HCT116 (cell line): ENCODE data around the gene TMEM134. TPM values are rescaled to one million over a fixed set of nuclear protein-coding genes. Genes with fewer than 3 reads are reported as not detected.

Source experiments
- ATAC-seq: fragments of 200-7000 bp; cut with Tn5 transposase; 2 replicates; pipeline ENCODE4 v1.9.1; 2020; ENCODE audit warnings: mild to moderate bottlenecking, moderate library complexity
- BruUV-seq: library from RNA; stranded (reverse); fragments of 400-500 nt; replicated peaks from 2 replicates; lab custom pipeline; 2021; lab: Mats Ljungman, UMichigan
- CTCF ChIA-PET: fragments of 300-600 bp; sonication (Branson Sonifier 250); formaldehyde crosslinking; loops from one replicate; lab custom pipeline; 2021; ENCODE audit warnings: antibody characterized with exemption; lab: Charles Lee
- POLR2A ChIA-PET: fragments of 300-600, 350-600 bp; sonication (Branson Sonifier 250); formaldehyde crosslinking; loops from one replicate; lab custom pipeline; 2021; ENCODE audit warnings: antibody characterized with exemption; lab: Charles Lee
- RAD21 ChIA-PET, 2 experiments: fragments of 300-600 bp; sonication (Branson Sonifier 250); formaldehyde crosslinking; loops; one replicate each; lab custom pipeline; 2023; ENCODE audit warnings: low total read pairs in 2 of 2; ENCODE audit not compliant: uncharacterized antibody in 2 of 2, unreplicated experiment in 2 of 2, low non-redundant PET in 1 of 2; lab: Charles Lee
- DNase-seq: peaks from one replicate; pipeline ENCODE4 v3.0.0-alpha.2; 2010; ENCODE audit warnings: low read depth, low spot score
- H2AFZ ChIP-seq: fragments of 200-600 bp; shearing (Covaris generic), sonication (generic); 2 replicates; pipeline ENCODE4 v1.6.1; 2017; ENCODE audit warnings: low read depth, mixed run types, mixed read lengths, antibody characterized with exemption, low read length; ENCODE audit not compliant: poor library complexity, severe bottlenecking
- H3K27ac ChIP-seq: 2 replicates; pipeline ENCODE4 v1.5.1; 2012; ENCODE audit warnings: low read depth, low read length
- H3K27me3 ChIP-seq: fragments of 200-600 bp; sonication (generic); 2 replicates; pipeline ENCODE4 v1.6.1; 2016; ENCODE audit warnings: mixed run types, low read length, mixed read lengths; ENCODE audit not compliant: insufficient read depth
- H3K36me3 ChIP-seq, 2 experiments: fragments of 200-500 bp in 1 of 2; fragments of 200-600 bp in 1 of 2; sonication (Bioruptor generic) in 1 of 2; sonication (generic) in 1 of 2; 2 replicates each; pipeline versions ENCODE4 v1.5.1 to v1.6.1; 2014 to 2016; ENCODE audit warnings: low read length in 2 of 2, inconsistent platforms in 1 of 2, mixed read lengths in 1 of 2, mixed run types in 1 of 2; ENCODE audit not compliant: insufficient read depth in 2 of 2, control insufficient read depth in 1 of 2
- H3K4me1 ChIP-seq, 2 experiments: fragments of 200-600 bp in 1 of 2; sonication (generic) in 1 of 2; 2 replicates each; pipeline versions ENCODE4 v1.5.1 to v1.6.1; 2012 to 2017; ENCODE audit warnings: low read length in 2 of 2, inconsistent platforms in 1 of 2, mild to moderate bottlenecking in 1 of 2, mixed read lengths in 1 of 2, mixed run types in 1 of 2, moderate library complexity in 1 of 2; ENCODE audit not compliant: insufficient read depth in 2 of 2, control insufficient read depth in 1 of 2
- H3K4me2 ChIP-seq: fragments of 200-600 bp; sonication (generic); 2 replicates; pipeline ENCODE4 v1.6.1; 2017; ENCODE audit warnings: mixed run types, low read length, mixed read lengths
- H3K4me3 ChIP-seq, 2 experiments: fragments of 200-600 bp in 1 of 2; sonication (generic) in 1 of 2; replicated peaks in 1 of 2; 2 replicates each; pipeline ENCODE4 v1.5.1; 2011 to 2016; ENCODE audit warnings: low read length in 2 of 2, control low read depth in 1 of 2, low read depth in 1 of 2, mild to moderate bottlenecking in 1 of 2, mixed read lengths in 1 of 2, mixed run types in 1 of 2
- H3K79me2 ChIP-seq: fragments of 200-600 bp; sonication (generic); 2 replicates; pipeline ENCODE4 v1.6.1; 2017; ENCODE audit warnings: mild to moderate bottlenecking, mixed run types, low read length, moderate library complexity, mixed read lengths; ENCODE audit not compliant: insufficient read depth
- H3K9ac ChIP-seq: fragments of 200-600 bp; sonication (generic); 2 replicates; pipeline ENCODE4 v1.6.1; 2016; ENCODE audit warnings: low read length, mixed read lengths
- H3K9me2 ChIP-seq: fragments of 200-600 bp; sonication (generic), shearing (Covaris generic); 2 replicates; pipeline ENCODE4 v1.6.1; 2017; ENCODE audit warnings: mixed run types, mild to moderate bottlenecking, moderate library complexity; ENCODE audit not compliant: insufficient read depth
- H3K9me3 ChIP-seq, 2 experiments: fragments of 200-500 bp in 1 of 2; fragments of 200-600 bp in 1 of 2; sonication (Bioruptor generic) in 1 of 2; sonication (generic) in 1 of 2; 2 replicates each; pipeline ENCODE4 v1.6.1; 2014 to 2017; ENCODE audit warnings: low read length in 2 of 2, mixed read lengths in 2 of 2, inconsistent platforms in 1 of 2, low read depth in 1 of 2, mild to moderate bottlenecking in 1 of 2, mixed run types in 1 of 2, moderate library complexity in 1 of 2; ENCODE audit not compliant: control insufficient read depth in 1 of 2, insufficient read depth in 1 of 2
- H4K20me1 ChIP-seq: fragments of 200-600 bp; sonication (generic), shearing (Covaris generic); 2 replicates; pipeline ENCODE4 v1.6.1; 2017; ENCODE audit warnings: mixed run types, mild to moderate bottlenecking, moderate library complexity; ENCODE audit not compliant: insufficient read depth
- ATF3 ChIP-seq: IDR thresholded peaks from 2 replicates; pipeline ENCODE4 v1.6.1; 2012
- CBX3 ChIP-seq: IDR thresholded peaks from 2 replicates; pipeline ENCODE4 v1.6.1; 2012; ENCODE audit warnings: low read depth
- CTCF ChIP-seq, 3 experiments: fragments of 200-600 bp in 1 of 3; sonication (generic) in 1 of 3; IDR thresholded peaks in 2 of 3; conservative IDR thresholded peaks in 1 of 3; 2 replicates each; pipeline ENCODE4 v1.5.1; 2012 to 2017; ENCODE audit warnings: low read depth in 2 of 3, low read length in 2 of 3, antibody characterized with exemption in 1 of 3, borderline replicate concordance in 1 of 3, control low read depth in 1 of 3, mild to moderate bottlenecking in 1 of 3, mixed read lengths in 1 of 3, mixed run types in 1 of 3, moderate library complexity in 1 of 3; ENCODE audit not compliant: insufficient read depth in 1 of 3
- EZH2 ChIP-seq: fragments of 200-600 bp; sonication (generic); IDR thresholded peaks from 2 replicates; pipeline ENCODE4 v1.6.1; 2017; ENCODE audit warnings: antibody characterized with exemption, mixed run types
- EZH2phosphoT487 ChIP-seq: fragments of 200-600 bp; IDR thresholded peaks from 2 replicates; pipeline ENCODE4 v1.6.1; 2018; ENCODE audit warnings: antibody characterized with exemption, borderline replicate concordance
- FOSL1 ChIP-seq: IDR thresholded peaks from 2 replicates; pipeline ENCODE4 v1.6.1; 2012; ENCODE audit warnings: low read depth
- MAX ChIP-seq: IDR thresholded peaks from 2 replicates; pipeline ENCODE4 v1.6.1; 2012
- POLR2AphosphoS5 ChIP-seq: IDR thresholded peaks from 2 replicates; pipeline ENCODE4 v1.6.1; 2011; ENCODE audit warnings: mild to moderate bottlenecking, low read depth, low read length, moderate library complexity
- RAD21 ChIP-seq: IDR thresholded peaks from 2 replicates; pipeline ENCODE4 v1.6.1; 2012; ENCODE audit warnings: low read depth, mild to moderate bottlenecking
- SIN3A ChIP-seq: IDR thresholded peaks from 2 replicates; pipeline ENCODE4 v1.6.1; 2012; ENCODE audit warnings: low read depth
- SP1 ChIP-seq: IDR thresholded peaks from 2 replicates; pipeline ENCODE4 v1.6.1; 2012; ENCODE audit warnings: low read depth
- SRF ChIP-seq: IDR thresholded peaks from 2 replicates; pipeline ENCODE4 v1.6.1; 2012; ENCODE audit warnings: low read depth
- TCF7L2 ChIP-seq: IDR thresholded peaks from 2 replicates; pipeline ENCODE4 v1.7.0; 2011; ENCODE audit warnings: borderline replicate concordance, inconsistent platforms; ENCODE audit not compliant: insufficient read depth, insufficient read length; ENCODE audit errors: extremely low read depth
- YY1 ChIP-seq: IDR thresholded peaks from 2 replicates; pipeline ENCODE4 v1.6.1; 2011; ENCODE audit warnings: low read length, low read depth, moderate library complexity, mild to moderate bottlenecking; ENCODE audit not compliant: insufficient replicate concordance; ENCODE audit errors: extremely low read depth
- ZFX ChIP-seq: fragments of 450-650 bp; IDR thresholded peaks from 2 replicates; pipeline ENCODE4 v1.6.1; 2017
- ZNF274 ChIP-seq: fragments of 200-500 bp; sonication (Bioruptor generic); IDR thresholded peaks from 2 replicates; pipeline ENCODE4 v1.6.1; 2014; ENCODE audit warnings: mild to moderate bottlenecking, low read depth, low read length, inconsistent platforms
- intact Hi-C: fragments of 100-400 bp; cut with micrococcal nuclease; formaldehyde crosslinking; loops from 2 replicates; pipeline ENCODE4 v1.10.0; 2022
- total RNA-seq: library from RNA; stranded (reverse); gene quantifications from one replicate; pipeline ENCODE4 v1.2.1, GENCODE V29; 2021; ENCODE audit not compliant: unreplicated experiment

Gene TMEM134
- total RNA-seq, 1 experiment from 2014 or later, result 44.2 TPM

GRCh38 chr11:67484847-67485311 lies 15.8 kb upstream of the TMEM134 start:
- H3K9me3 ChIP-seq, result no peaks in the 10 kb centered on the region
- no peak overlapping the region for H3K4me3 ChIP-seq
- H3K79me2 ChIP-seq, result peaks cover 7% of the 10 kb centered on the region; the same call in 1 of the 2 replicates
- H3K36me3 ChIP-seq, result no peaks in the 10 kb centered on the region
- H3K9me2 ChIP-seq, result no peaks in the 10 kb centered on the region
- DNase-seq (no peak), ATAC-seq (no peak)
- CTCF ChIA-PET, result no interaction called here
- H3K4me1 ChIP-seq, result peaks cover 7 to 28% of the 10 kb centered on the region in 2 experiments; a peak in 3 of 4 replicates
- POLR2A ChIA-PET, result interaction anchor here (1.3 kb wide), 1 partner anchor 84 kb away, joined by 3 read pairs; the partner anchor contains the start of gene PPP1CA
- H4K20me1 ChIP-seq, result no peaks in the 10 kb centered on the region
- no peak overlapping the region for H3K27ac ChIP-seq
- no peak overlapping the region for H2AFZ ChIP-seq
- RAD21 ChIA-PET, result no interaction called here
- H3K4me2 ChIP-seq, result no peak overlapping the region
- TF ChIP-seq EZH2phosphoT487 (no peak), SP1 (no peak), ZFX (no peak), SRF (no peak), ZNF274 (no peak), TCF7L2 (no peak), FOSL1 (no peak), CBX3 (no peak), YY1 (no peak), SIN3A (no peak), CTCF (IDR thresholded peaks at IDR 0.05 in 2 of 3, conservative IDR thresholded peaks at IDR 0.05 in 1 of 3; ENCODE audit: borderline replicate concordance in 1 of 3, insufficient read depth in 1 of 3, low read depth in 2 of 3, low read length in 2 of 3) (no peak), EZH2 (no peak), RAD21 (no peak), POLR2AphosphoS5 (no peak), MAX (no peak), ATF3 (no peak)
- intact Hi-C loops, result no loop called here
- no TSS peak for BruUV-seq
- no peaks in the 10 kb centered on the region for H3K27me3 ChIP-seq
- no peak overlapping the region for H3K9ac ChIP-seq
